ENCODE measurements around the gene XRCC4.

GRCh38 chr5:83385812-83386211 lies 308.5 kb downstream of the XRCC4 start:
- TF ChIP-seq CTCF (IDR thresholded peaks at IDR 0.05) (no peak), POLR2A (IDR thresholded peaks at IDR 0.05) (no peak), EP300 (IDR thresholded peaks at IDR 0.05) (no peak)
